Activated CD4-positive, alpha-beta memory T cell treated with anti-CD3 and anti-CD28 coated beads for 36 hours (primary cell): Measurements from ENCODE around the gene MT2A. TPM values are rescaled to one million over a fixed set of nuclear protein-coding genes. Genes with fewer than 3 reads are reported as not detected.

Source experiments
- CTCF ChIA-PET: fragments of 350-600 bp; sonication (Branson Sonifier 250); formaldehyde crosslinking; loops from one replicate; lab custom pipeline; 2021; ENCODE audit warnings: antibody characterized with exemption, inconsistent platforms; lab: Charles Lee
- POLR2A ChIA-PET: fragments of 350-600 bp; sonication (Branson Sonifier 250); formaldehyde crosslinking; loops from one replicate; lab custom pipeline; 2021; ENCODE audit warnings: antibody characterized with exemption; lab: Charles Lee
- DNase-seq: peaks from one replicate; pipeline ENCODE4 v3.0.0-alpha.2; 2020
- H3K27ac Mint-ChIP-seq: one replicate; pipeline ENCODE4 v1.8.0; 2021; ENCODE audit warnings: mixed read lengths
- H3K27me3 Mint-ChIP-seq: one replicate; pipeline ENCODE4 v1.8.0; 2021; ENCODE audit warnings: mixed read lengths
- H3K36me3 Mint-ChIP-seq: one replicate; pipeline ENCODE4 v1.8.0; 2021; ENCODE audit warnings: mixed read lengths
- H3K4me1 Mint-ChIP-seq: one replicate; pipeline ENCODE4 v1.8.0; 2021; ENCODE audit warnings: low read depth, mixed read lengths
- H3K4me3 Mint-ChIP-seq: one replicate; pipeline ENCODE4 v1.8.0; 2021; ENCODE audit warnings: mild to moderate bottlenecking, mixed read lengths
- H3K9me3 Mint-ChIP-seq: one replicate; pipeline ENCODE4 v1.8.0; 2021; ENCODE audit warnings: mixed read lengths
- intact Hi-C: fragments of 100-400 bp; cut with micrococcal nuclease; formaldehyde crosslinking; loops from one replicate; pipeline ENCODE4 v1.15.1; 2023
- total RNA-seq, 2 experiments: library from RNA; stranded (reverse); gene quantifications; one replicate each; pipeline ENCODE4 v1.2.3, GENCODE V29; 2021

Gene MT2A
- total RNA-seq = 100 to 1,000 TPM; 102 to 105 TPM

DNA sequence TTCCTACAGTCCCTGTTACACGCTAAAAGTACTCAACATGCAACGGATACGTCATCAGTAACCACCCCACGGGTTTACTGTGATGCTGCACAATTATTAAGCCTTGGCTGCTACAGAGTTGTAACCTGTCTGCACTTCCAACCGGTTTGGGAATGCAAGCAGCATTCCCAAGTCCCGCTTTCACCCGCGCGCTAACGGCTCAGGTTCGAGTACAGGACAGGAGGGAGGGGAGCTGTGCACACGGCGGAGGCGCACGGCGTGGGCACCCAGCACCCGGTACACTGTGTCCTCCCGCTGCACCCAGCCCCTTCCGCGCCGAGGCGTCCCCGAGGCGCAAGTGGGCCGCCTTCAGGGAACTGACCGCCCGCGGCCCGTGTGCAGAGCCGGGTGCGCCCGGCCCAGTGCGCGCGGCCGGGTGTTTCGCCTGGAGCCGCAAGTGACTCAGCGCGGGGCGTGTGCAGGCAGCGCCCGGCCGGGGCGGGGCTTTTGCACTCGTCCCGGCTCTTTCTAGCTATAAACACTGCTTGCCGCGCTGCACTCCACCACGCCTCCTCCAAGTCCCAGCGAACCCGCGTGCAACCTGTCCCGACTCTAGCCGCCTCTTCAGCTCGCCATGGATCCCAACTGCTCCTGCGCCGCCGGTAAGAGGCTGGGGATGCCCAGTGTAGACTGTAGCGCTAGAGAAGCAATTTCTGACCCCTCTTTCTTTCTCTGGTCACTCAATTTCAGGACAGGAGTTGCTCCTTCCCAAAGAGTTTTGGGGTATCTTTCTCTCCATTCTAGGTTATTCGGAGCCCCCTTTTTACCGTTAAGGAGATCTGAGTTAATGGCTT, at the start of gene MT2A:
MT2A (plus strand) TSS at position 542 of the 833 bp plus-strand sequence; CDS start at position 614, 72 bp downstream.
- ChIA-PET CTCF (interaction anchor here (1.0 to 4.0 kb wide), 6 partner anchors 7 to 93 kb away, joined by 3 to 16 read pairs (median 6); partner anchors contain the start of gene MT1A), POLR2A (interaction anchor here (0.6 to 1.0 kb wide), 4 partner anchors 17 to 75 kb away, joined by 3 to 4 read pairs (median 3); partner anchors contain the start of genes MT1E and MT1X)
- H3K9me3 Mint-ChIP-seq = no peaks in the 10 kb centered on the region
- H3K4me3 Mint-ChIP-seq = peak within 1 kb of the TSS; percentile 81
- H3K27ac Mint-ChIP-seq = peak within 1 kb of the TSS; percentile 79
- DNase-seq = peak; percentile 95
- no peaks in the 10 kb centered on the region for H3K27me3 Mint-ChIP-seq
- intact Hi-C loops = loop anchor here (1.0 to 5.0 kb wide), 6 partner anchors 17 to 404 kb away; partner anchors contain the start of genes MT1E and MT1X
- peaks cover 57% of the 10 kb centered on the region for H3K4me1 Mint-ChIP-seq
- no peaks in the 10 kb centered on the region for H3K36me3 Mint-ChIP-seq

DNA sequence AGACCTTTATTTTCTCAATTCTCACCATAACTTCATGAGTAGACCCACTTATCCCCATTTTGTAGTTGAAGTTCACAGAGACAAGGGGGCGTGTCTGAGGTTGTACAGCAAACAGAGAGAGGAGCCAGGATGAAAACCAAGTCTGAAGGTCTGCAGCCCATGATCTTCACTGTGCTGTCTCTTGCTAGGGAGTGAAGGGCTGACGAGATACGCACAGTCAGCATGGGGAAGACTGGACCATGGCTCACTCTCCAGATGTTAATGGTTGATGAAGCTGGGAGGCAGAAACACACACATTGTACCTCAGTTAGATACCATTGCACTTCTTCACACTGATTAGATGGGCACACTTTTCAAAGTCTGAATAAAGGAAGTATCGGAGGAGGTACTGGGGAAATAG, 49.3 kb upstream of the MT2A start:
- CTCF ChIA-PET = no interaction called here
- H3K9me3 Mint-ChIP-seq = no peaks in the 10 kb centered on the region
- H3K36me3 Mint-ChIP-seq = no peaks in the 10 kb centered on the region
- peaks cover 3% of the 10 kb centered on the region for H3K27me3 Mint-ChIP-seq
- intact Hi-C loops = loop anchor here (2.0 kb wide), 1 partner anchor 20 kb away; no protein-coding TSS in a partner anchor
- H3K4me1 Mint-ChIP-seq = no peaks in the 10 kb centered on the region
- POLR2A ChIA-PET = no interaction called here
- no peak for DNase-seq
- H3K4me3 Mint-ChIP-seq = no peak overlapping the region
- H3K27ac Mint-ChIP-seq = no peak overlapping the region

DNA sequence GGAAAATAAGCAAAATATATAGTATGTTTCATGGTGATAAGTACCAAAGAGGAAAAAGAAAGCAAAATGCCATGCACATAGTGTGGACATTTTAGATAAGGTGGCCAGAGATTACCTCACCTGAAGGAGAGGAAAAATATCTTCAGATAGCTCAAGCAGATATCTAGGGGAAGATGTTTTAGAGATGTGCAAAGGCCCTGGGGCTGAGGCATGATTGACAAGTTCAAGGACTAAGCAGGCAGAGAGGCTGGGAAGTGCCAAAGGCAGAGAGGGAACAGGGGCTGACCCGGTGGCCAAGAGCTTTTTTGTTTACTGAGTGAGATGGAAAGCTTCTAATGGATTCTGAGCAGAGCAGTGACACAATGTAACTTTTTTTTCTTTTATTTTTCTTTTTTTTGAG, 47.9 kb upstream of the MT2A start:
- Mint-ChIP-seq H3K4me1 (no peaks in the 10 kb centered on the region), H3K27me3 (peaks cover 2% of the 10 kb centered on the region), H3K27ac (no peak overlapping the region), H3K4me3 (no peak overlapping the region), H3K36me3 (no peaks in the 10 kb centered on the region), H3K9me3 (no peaks in the 10 kb centered on the region)
- no peak for DNase-seq
- CTCF ChIA-PET = interaction anchor here (2.6 kb wide), 1 partner anchor 16 kb away, joined by 10 read pairs; no protein-coding TSS in a partner anchor
- intact Hi-C loops = no loop called here
- POLR2A ChIA-PET = no interaction called here

DNA sequence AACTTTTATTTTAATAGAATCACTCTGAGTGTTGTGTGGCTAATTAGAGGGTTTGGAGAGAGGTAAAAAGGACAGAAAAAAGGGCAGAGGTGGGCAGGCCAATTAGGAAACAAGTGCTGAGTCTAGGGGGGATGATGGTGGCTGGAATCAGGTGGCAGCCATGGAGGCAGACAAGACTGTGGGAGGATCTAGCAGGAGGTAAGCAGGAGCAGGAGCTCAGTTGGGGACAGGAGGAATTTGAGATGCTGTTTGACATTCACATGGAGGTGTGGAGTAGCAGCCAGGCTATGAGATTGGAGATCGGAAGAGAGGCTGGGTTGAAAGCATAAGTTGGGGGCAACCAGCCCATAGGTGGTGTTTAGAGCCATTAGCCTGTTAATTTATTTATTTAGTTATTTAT, 47.3 kb upstream of the MT2A start:
- intact Hi-C loops = no loop called here
- H3K4me3 Mint-ChIP-seq = no peak overlapping the region
- H3K9me3 Mint-ChIP-seq = no peaks in the 10 kb centered on the region
- DNase-seq = no peak
- peaks cover 2% of the 10 kb centered on the region for H3K27me3 Mint-ChIP-seq
- no peaks in the 10 kb centered on the region for H3K36me3 Mint-ChIP-seq
- ChIA-PET POLR2A (no interaction called here), CTCF (interaction anchor here (2.6 kb wide), 1 partner anchor 15 kb away, joined by 10 read pairs; no protein-coding TSS in a partner anchor)
- H3K4me1 Mint-ChIP-seq = no peaks in the 10 kb centered on the region
- H3K27ac Mint-ChIP-seq = no peak overlapping the region

DNA sequence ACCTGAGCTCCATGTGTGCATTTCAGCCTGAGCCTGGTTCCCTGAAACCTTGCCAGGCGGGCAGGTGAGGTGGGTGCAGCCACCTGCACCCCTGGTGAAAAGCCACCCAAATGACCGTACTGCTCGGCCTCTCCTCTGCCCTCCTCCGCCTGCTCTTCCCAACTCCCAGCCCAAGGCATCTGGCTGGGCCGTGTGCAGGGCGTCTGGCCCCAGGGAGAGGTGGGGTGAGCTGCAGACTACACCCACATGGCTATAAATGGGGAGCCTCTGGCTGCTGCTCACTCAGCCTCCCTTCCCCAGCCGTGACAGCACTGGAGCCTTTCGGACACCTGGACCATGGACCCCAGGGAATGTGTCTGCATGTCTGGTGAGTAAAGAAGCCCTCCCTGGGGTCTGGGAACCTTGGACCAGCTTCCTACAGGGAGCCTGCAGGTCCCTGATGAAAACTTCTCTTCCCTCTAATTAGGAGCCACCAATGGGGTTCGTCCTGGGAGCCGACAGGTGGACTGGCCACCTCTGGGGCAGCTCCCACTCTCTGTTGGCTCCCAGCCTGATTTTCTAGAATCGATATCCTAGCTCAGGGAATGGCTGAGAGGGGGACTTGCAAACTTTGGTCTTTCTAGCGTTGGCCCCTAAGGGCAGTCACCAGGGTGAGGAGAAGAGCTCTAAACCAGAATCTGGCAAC, 43.4 kb upstream of the MT2A start, which contains the start of gene MT4:
MT4 (plus strand) TSS at position 281 of the 685 bp plus-strand sequence; CDS start at position 337, 56 bp downstream.
- no peaks in the 10 kb centered on the region for H3K36me3 Mint-ChIP-seq
- no peak for DNase-seq
- H3K27ac Mint-ChIP-seq = no peak within 1 kb of the TSS
- H3K4me3 Mint-ChIP-seq = no peak within 1 kb of the TSS
- intact Hi-C loops = no loop called here
- no peaks in the 10 kb centered on the region for H3K9me3 Mint-ChIP-seq
- CTCF ChIA-PET = no interaction called here
- POLR2A ChIA-PET = no interaction called here
- H3K27me3 Mint-ChIP-seq = peaks cover 2% of the 10 kb centered on the region
- no peaks in the 10 kb centered on the region for H3K4me1 Mint-ChIP-seq

DNA sequence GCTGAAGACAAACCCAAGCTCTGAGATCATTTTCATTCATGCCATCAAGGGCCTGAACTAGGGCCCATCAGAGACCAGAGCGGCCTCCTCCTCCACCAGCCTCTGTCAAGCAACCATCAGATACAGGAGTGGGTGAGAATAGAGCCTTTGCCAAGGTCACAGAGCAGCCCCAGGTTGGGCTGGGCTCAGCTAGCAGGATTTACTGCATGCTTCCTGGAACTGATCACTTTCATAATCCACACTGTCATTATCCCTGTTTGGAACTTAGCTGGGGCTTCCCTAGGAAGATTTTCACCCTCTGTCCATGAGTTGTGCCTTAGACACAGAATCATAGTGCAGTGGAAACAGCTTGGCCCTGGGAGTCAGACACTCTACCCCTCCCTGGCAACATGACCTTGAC, 38.4 kb upstream of the MT2A start:
- no peak overlapping the region for H3K27ac Mint-ChIP-seq
- no peaks in the 10 kb centered on the region for H3K4me1 Mint-ChIP-seq
- POLR2A ChIA-PET = no interaction called here
- H3K9me3 Mint-ChIP-seq = peaks cover 8% of the 10 kb centered on the region
- H3K4me3 Mint-ChIP-seq = no peak overlapping the region
- CTCF ChIA-PET = interaction anchor here (5.4 kb wide), 1 partner anchor 132 kb away, joined by 38 read pairs; no protein-coding TSS in a partner anchor
- intact Hi-C loops = no loop called here
- DNase-seq = no peak
- H3K27me3 Mint-ChIP-seq = no peaks in the 10 kb centered on the region
- no peaks in the 10 kb centered on the region for H3K36me3 Mint-ChIP-seq

DNA sequence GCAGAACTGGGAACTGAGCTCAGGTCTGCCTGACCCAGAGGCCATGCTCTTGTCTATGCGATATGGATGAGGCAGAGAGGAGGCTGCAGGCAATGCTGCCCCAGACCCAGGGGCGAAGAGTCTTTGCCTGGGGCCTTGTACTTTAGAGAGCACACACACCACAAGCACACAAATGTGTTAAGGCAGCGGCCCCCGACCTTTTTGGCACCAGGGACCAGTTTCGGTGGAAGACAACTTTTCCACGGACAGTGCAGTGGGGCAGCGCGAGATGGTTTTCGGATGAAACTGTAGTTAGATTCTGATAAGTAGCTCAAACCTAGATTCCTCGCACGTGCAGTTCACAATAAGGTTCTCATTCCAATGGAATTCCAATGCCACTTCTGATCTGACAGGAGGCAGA, 36.9 kb upstream of the MT2A start:
- no peaks in the 10 kb centered on the region for H3K27me3 Mint-ChIP-seq
- no peaks in the 10 kb centered on the region for H3K36me3 Mint-ChIP-seq
- no peak overlapping the region for H3K4me3 Mint-ChIP-seq
- intact Hi-C loops = no loop called here
- H3K9me3 Mint-ChIP-seq = peaks cover 10% of the 10 kb centered on the region
- ChIA-PET POLR2A (no interaction called here), CTCF (interaction anchor here (5.4 kb wide), 1 partner anchor 130 kb away, joined by 38 read pairs; no protein-coding TSS in a partner anchor)
- no peak for DNase-seq
- no peak overlapping the region for H3K27ac Mint-ChIP-seq
- H3K4me1 Mint-ChIP-seq = no peaks in the 10 kb centered on the region

DNA sequence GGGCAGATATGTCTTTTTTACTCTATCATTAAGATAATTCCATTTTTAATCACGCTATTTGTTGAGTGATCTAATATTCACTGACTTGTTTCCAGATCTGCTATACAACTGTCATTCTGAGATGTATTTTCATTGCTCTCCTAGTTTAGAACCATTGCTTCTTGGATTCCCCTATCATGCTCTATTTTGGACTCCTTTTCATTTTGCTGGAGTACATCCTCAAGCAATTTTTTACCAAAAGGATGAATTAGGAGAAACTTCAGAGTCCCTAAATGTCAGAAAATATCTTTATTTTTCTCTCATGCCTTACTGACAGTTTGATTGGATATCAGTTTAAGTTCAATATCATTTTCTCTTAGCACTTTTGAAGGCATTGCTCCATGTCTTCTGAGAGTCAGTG, 33.8 kb upstream of the MT2A start:
- POLR2A ChIA-PET = no interaction called here
- intact Hi-C loops = loop anchor here (5.0 kb wide), 1 partner anchor 293 kb away; the partner anchor contains the start of gene SLC12A3
- no peak for DNase-seq
- Mint-ChIP-seq H3K36me3 (no peaks in the 10 kb centered on the region), H3K4me1 (peaks cover 4% of the 10 kb centered on the region), H3K4me3 (no peak overlapping the region), H3K27me3 (no peaks in the 10 kb centered on the region), H3K27ac (no peak overlapping the region), H3K9me3 (peaks cover 10% of the 10 kb centered on the region)
- CTCF ChIA-PET = interaction anchor here (5.0 kb wide), 1 partner anchor 127 kb away, joined by 140 read pairs; no protein-coding TSS in a partner anchor

DNA sequence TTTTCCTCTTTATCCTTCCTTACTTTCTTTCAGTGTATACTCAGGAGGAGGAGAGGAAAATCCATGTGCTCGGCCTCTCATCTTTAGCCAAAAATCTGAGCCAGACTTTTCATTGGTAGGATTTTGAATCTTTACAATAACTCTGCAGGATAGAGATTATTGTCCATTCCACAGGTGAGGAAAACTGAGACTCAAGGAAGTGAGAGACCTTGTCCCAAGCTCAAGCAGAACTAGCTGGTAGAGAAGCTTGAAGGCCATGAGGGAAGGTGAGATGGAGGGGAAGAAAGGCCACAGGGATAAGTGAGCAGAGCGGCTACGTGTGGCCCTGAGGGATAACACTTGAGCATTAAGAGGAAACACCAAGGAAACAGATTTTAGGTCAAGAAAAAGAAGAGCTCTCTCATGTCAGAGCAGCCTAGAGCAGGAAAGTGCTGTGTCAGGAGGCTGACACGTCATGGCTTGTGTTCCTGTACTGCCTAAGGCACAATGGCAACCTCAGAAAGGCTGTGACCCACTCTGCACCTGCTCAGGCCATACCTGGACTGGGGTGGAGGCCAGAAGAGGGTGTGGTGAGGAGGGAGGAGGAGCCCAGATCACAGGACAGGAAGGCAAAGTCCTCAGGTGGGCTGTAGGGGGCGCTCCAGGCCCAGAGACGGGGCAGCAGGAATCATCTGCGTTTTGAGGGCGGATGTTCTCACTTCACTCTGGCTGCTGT, 31.6 kb upstream of the MT2A start:
- H3K4me1 Mint-ChIP-seq = peaks cover 4% of the 10 kb centered on the region
- H3K27me3 Mint-ChIP-seq = no peaks in the 10 kb centered on the region
- no peaks in the 10 kb centered on the region for H3K36me3 Mint-ChIP-seq
- ChIA-PET CTCF (interaction anchor here (0.6 to 5.0 kb wide), 30 partner anchors 9 to 293 kb away, joined by 3 to 140 read pairs (median 4); partner anchors contain the start of genes MT1E and MT2A), POLR2A (no interaction called here)
- H3K27ac Mint-ChIP-seq = no peak overlapping the region
- DNase-seq = peak; percentile 94
- peaks cover 10% of the 10 kb centered on the region for H3K9me3 Mint-ChIP-seq
- no peak overlapping the region for H3K4me3 Mint-ChIP-seq
- intact Hi-C loops = loop anchor here (1.0 to 5.0 kb wide), 4 partner anchors 32 to 291 kb away; partner anchors contain the start of genes MT2A and SLC12A3

DNA sequence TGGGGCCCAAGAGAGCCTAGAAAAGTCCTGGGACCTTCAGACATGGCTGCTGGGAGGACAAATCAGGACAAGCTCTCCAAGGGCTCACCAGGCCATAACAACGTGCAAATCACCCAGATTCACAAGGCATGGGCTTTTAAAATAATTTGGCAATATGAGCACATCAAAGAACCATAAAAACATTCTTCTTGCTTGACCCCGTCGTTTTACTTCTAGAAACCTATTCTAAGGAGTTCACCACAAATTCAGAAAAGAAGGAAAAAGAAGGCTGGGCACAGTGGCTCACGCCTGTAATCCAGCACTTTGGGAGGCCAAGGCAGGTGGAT, 31.1 kb upstream of the MT2A start:
- H3K4me3 Mint-ChIP-seq = no peak overlapping the region
- no peaks in the 10 kb centered on the region for H3K27me3 Mint-ChIP-seq
- H3K4me1 Mint-ChIP-seq = peaks cover 4% of the 10 kb centered on the region
- H3K36me3 Mint-ChIP-seq = no peaks in the 10 kb centered on the region
- intact Hi-C loops = loop anchor here (1.0 to 5.0 kb wide), 4 partner anchors 32 to 290 kb away; partner anchors contain the start of genes MT2A and SLC12A3
- peaks cover 10% of the 10 kb centered on the region for H3K9me3 Mint-ChIP-seq
- no peak overlapping the region for H3K27ac Mint-ChIP-seq
- DNase-seq = no peak
- POLR2A ChIA-PET = no interaction called here
- CTCF ChIA-PET = interaction anchor here (0.6 to 5.0 kb wide), 21 partner anchors 15 to 292 kb away, joined by 3 to 140 read pairs (median 5); partner anchors contain the start of genes MT1E and MT2A

DNA sequence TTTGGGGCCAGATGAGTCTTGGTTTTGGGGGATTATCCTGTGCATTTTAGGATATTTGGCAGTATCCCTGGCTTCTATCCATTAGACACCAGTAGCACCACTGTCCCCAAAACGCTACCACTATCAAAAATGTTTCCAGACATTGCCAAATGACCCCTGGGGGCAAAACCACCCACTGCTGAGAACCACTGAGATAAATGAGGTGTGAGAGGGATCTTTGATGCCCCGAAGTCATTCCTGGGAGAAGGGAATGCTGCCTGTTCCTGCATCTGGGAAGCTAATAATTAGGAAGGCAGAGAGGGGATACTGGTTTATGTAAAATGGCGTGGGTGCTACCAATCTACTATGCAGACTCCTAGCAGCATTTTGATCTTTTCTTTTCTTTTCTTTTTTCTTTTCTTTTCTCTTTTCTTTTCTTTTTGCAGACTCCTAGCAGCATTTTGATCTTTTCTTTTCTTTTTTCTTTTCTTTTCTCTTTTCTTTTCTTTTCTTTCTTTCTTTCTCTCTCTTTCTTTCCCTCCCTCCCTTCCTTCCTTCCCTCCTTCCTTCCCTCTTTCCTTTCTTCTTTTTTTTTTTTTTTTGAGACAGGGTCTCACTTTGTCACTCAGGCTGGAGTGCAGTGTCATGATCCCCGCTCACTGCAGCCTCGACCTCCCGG, 27.9 kb upstream of the MT2A start:
- no peaks in the 10 kb centered on the region for H3K27me3 Mint-ChIP-seq
- H3K36me3 Mint-ChIP-seq = no peaks in the 10 kb centered on the region
- intact Hi-C loops = no loop called here
- H3K27ac Mint-ChIP-seq = no peak overlapping the region
- no peaks in the 10 kb centered on the region for H3K9me3 Mint-ChIP-seq
- no peak overlapping the region for H3K4me3 Mint-ChIP-seq
- CTCF ChIA-PET = interaction anchor here (1.0 to 1.6 kb wide), 2 partner anchors 20 to 122 kb away, joined by 4 to 7 read pairs; no protein-coding TSS in a partner anchor
- peaks cover 4% of the 10 kb centered on the region for H3K4me1 Mint-ChIP-seq
- POLR2A ChIA-PET = no interaction called here
- no peak for DNase-seq
